ENCODE results near the gene CD83. TPM values are rescaled to one million over a fixed set of nuclear protein-coding genes. Genes with fewer than 3 reads are reported as not detected.

The CD83 gene
- total and polyA plus RNA-seq, 2 of the 4 experiments (the other 2 are of a cell fraction), result 2.0 to 2.5 TPM

- Histone ChIP-seq H3K9ac (ENCODE audit: low read depth, low read length) (no peak overlapping the region), H2BK15ac (ENCODE audit: low read depth, low read length) (no peak overlapping the region), H3K36me3 (ENCODE audit: control insufficient read depth, insufficient read depth, low read length) (no peaks in the 10 kb centered on the region), H3K56ac (ENCODE audit: extremely low read depth, insufficient read depth, low read length) (no peak overlapping the region), H4K5ac (ENCODE audit: low read depth, low read length) (no peak overlapping the region), H3K14ac (replicated peaks; ENCODE audit: low read depth, low read length) (no peak overlapping the region), H4K20me1 (ENCODE audit: insufficient read depth, low read length) (no peaks in the 10 kb centered on the region), H2AFZ (replicated peaks; ENCODE audit: low read length, poor library complexity) (no peak overlapping the region), H2BK120ac (ENCODE audit: low read depth, low read length) (no peak overlapping the region), H3K27ac (ENCODE audit: insufficient read depth, low read length) (no peak overlapping the region), H2AK5ac (ENCODE audit: low read depth, low read length) (no peak overlapping the region), H3K23ac (ENCODE audit: low read depth, low read length) (no peak overlapping the region), H3K9me3 (ENCODE audit: control insufficient read depth, insufficient read depth, low read length) (no peaks in the 10 kb centered on the region), H3K27me3 (ENCODE audit: control insufficient read depth, insufficient read depth, low read length) (peaks cover 16% of the 10 kb centered on the region), H3K4me2 (ENCODE audit: low read depth, low read length) (no peak overlapping the region), H3K79me1 (ENCODE audit: low read depth in 1 of 2, low read length in 2 of 2) (no peaks in the 10 kb centered on the region), H3K4me1 (ENCODE audit: control insufficient read depth, insufficient read depth, low read length) (no peaks in the 10 kb centered on the region), H4K91ac (ENCODE audit: insufficient read depth, low read depth, low read length) (no peak overlapping the region), H3K18ac (ENCODE audit: low read depth, low read length) (no peak overlapping the region), H3K9me1 (ENCODE audit: insufficient read depth, low read length) (no peaks in the 10 kb centered on the region), H2AK9ac (replicated peaks; ENCODE audit: low read depth, low read length, poor library complexity) (no peak overlapping the region), H3K4ac (ENCODE audit: low read depth, low read length) (no peak overlapping the region), H2BK5ac (ENCODE audit: low read depth, low read length, poor library complexity, severe bottlenecking) (no peak overlapping the region), H2BK20ac (ENCODE audit: low read depth, low read length) (no peak overlapping the region), H4K8ac (ENCODE audit: low read depth in 2 of 2, low read length in 2 of 2) (no peak overlapping the region), H3K4me3 (ENCODE audit: insufficient read depth, low read depth, low read length) (no peak overlapping the region)
- in situ Hi-C loops (cut with MboI; ENCODE audit: low sequenced_read_pairs), result loop anchor here (5.0 kb wide), 1 partner anchor 234 kb away; no protein-coding TSS in a partner anchor
- CTCF ChIA-PET, result interaction anchor here (0.6 to 1.6 kb wide), 2 partner anchors 12 to 75 kb away, joined by 3 to 4 read pairs; no protein-coding TSS in a partner anchor
- dilution Hi-C loops (cut with HindIII; ENCODE audit: low sequenced_read_pairs, unreplicated experiment), result no loop called here
- intact Hi-C loops (cut with micrococcal nuclease), result loop anchor here (5.0 kb wide), 1 partner anchor 74 kb away; no protein-coding TSS in a partner anchor
- no TSS peak for BruUV-seq (replicated peaks)
- DNase-seq (no peak), ATAC-seq (ENCODE audit: low read depth) (no peak)
- TF ChIP-seq RFX5 (IDR thresholded peaks at IDR 0.05; ENCODE audit: low read depth, low read length), result no peak
- TF ChIP-seq, protein P1, sequence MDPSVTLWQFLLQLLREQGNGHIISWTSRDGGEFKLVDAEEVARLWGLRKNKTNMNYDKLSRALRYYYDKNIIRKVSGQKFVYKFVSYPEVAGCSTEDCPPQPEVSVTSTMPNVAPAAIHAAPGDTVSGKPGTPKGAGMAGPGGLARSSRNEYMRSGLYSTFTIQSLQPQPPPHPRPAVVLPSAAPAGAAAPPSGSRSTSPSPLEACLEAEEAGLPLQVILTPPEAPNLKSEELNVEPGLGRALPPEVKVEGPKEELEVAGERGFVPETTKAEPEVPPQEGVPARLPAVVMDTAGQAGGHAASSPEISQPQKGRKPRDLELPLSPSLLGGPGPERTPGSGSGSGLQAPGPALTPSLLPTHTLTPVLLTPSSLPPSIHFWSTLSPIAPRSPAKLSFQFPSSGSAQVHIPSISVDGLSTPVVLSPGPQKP (IDR thresholded peaks at IDR 0.05; ENCODE audit: borderline replicate concordance, low read depth, low read length), result no peak
- POLR2A ChIA-PET (ENCODE audit: unreplicated experiment), result no interaction called here
- whole genome bisulfite sequencing, 2 experiments (ENCODE audit: extremely low coverage in 2 of 2, insufficient read length in 1 of 2), result no CpG with 5 or more reads among the region's 5 CpGs
Measured at GRCh38 chr6:14141351-14142062, 23.9 kb downstream of the CD83 start.

Data from IMR-90 (cell line).